HG03432 (cell line): ENCODE measurements around the gene KIAA2012.
"Not testable (repeated sequence)": the region's sequence is repeated elsewhere in the genome, so short reads cannot be mapped to it uniquely, and the experiment has no call there.

ENCODE experiments used
- ATAC-seq: cut with Tn5 transposase; IDR thresholded peaks from one replicate; pipeline ENCODE4 v1.9.1; 2021; ENCODE audit warnings: mild to moderate bottlenecking, moderate library complexity; ENCODE audit not compliant: unreplicated experiment

Gene KIAA2012

GRCh38 chr2:202114291-202114690 is 41.2 kb downstream of the KIAA2012 start:
- no peak for ATAC-seq

DNA sequence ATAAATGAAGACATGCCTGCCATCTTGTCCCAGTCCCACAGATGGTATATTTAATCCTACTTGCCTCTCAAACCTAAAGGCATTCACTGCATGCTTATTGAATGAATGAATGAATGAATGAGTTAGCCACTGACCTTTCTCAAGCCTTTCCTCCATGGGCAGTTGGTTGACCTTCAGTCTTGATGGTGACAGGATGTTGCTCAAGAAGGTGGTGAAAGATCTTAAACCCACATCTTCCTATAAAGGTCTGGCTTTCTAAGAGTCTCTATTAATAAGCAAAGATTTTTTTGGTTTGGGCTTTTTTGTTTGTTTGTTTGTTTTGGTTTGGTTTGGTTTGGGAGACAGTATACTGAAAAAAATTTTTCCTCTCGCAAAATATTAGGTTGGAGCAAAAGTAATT is 41.7 kb downstream of the KIAA2012 start:
- ATAC-seq: no peak

DNA sequence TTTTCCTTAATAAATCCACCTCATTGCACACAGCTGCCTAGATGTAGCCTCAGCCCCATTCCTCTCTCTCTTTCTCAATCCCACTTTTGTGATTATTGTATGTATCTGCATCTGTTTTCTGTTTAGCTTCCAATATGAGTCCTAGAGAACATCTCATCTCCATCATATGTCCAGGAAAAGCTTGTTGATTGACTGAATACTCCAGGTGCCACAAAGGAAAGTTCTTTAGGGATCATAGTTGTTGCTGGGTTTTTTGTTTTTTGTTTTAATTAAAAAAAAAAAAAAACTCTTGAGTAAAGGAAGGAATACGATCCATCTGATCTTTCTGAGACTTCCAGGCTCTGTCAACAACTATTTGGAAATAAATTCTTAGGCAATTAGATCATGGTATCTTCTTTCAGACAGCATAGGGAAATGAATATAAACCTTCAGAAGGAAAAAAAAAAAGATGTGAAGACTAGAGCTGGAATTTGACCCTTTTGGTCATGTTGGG is 42.5 kb downstream of the KIAA2012 start:
- ATAC-seq: no peak

GRCh38 chr2:202116691-202117090 is 43.6 kb downstream of the KIAA2012 start:
- ATAC-seq: no peak

- ATAC-seq: no peak
Measured at GRCh38 chr2:202118168-202118567, 45.1 kb downstream of the KIAA2012 start.

GRCh38 chr2:202120828-202121227 is 47.8 kb downstream of the KIAA2012 start:
- no peak for ATAC-seq

- no peak for ATAC-seq
Measured at GRCh38 chr2:202121532-202122162, 48.6 kb downstream of the KIAA2012 start.

DNA sequence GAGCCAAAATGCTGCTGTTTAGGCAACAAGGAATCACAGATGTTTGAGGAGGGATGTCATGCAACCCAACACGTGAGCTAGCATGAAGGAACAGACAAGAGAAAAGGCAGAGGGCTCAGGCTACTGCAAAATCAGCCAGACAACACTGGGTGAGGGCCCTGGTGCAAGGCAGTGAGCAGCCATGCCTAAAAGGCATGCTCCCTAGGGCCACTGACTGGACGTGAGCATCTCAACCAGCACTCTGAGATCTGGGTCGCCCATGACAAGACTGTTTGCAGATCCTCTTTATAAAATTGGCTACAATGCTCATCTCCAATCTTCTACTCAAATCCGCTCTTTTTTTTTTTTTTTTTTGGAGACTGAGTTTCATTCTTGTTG is 49.1 kb downstream of the KIAA2012 start:
- no peak for ATAC-seq

DNA sequence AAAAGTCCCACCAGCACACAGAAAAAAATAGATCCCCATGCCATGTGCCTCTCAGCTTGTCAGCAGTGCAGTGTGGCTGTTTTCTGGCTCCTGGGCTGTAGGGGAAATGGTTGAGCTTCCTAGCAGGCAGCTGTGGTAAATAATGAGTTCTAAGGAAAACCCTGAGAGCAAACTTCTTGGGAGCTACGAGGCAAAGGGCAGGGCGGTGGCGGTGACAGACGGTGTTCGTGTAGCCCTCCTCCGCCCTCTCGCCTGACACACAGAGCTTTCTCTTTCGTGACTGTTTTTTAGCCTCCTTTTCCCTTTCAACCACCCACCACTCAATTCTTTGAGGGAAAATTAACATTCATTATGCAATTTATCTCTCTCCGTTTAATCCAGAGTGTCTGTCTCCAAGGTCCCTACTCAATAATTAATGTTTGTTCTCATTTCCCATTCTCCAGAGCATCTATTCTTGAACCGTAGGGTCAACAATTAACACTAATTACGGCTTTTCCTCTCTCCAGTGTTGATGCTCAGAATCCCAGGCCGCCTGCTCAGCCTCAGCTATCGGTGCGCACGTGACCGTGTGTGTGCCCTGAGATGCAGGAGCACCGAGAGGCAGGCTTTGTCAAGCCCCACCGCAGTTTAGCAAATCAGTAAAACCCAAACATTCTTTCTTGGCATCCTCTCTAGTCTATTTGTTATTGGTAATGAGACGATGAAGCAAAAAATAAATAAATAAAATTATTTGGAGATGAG is 50.1 kb downstream of the KIAA2012 start:
- no peak for ATAC-seq

GRCh38 chr2:202124286-202124685 is 51.2 kb downstream of the KIAA2012 start:
- no peak for ATAC-seq

DNA sequence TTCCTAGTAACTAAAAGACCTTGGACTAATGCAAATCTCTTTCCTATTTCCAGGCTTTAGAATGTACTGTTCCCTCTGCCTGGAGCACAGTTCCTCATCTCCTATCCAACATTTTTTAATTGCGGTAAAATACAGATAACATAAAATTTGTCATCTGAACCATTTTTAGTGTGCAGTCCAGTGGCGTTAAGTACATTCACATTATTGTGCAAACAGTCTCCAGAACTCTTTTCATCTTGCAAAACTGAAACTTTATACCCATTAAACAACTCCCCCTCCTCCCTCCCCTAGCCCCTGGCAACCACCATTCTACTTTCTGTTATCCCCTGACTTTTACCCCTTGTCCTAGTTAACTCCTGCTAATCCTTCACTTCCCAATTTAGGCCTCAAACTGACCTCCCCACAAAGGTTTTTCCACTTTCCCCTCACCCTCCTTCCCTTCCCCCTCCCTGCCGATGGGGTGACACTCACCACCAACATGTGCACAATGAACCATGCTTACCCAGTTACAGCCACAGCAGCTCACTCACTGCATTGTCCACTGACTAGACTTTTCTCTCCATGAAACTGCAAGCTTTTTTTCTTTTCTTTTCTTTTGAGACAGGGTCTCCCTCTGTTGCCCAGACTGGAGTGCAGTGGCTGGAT is 54.8 kb downstream of the KIAA2012 start:
- no peak for ATAC-seq

DNA sequence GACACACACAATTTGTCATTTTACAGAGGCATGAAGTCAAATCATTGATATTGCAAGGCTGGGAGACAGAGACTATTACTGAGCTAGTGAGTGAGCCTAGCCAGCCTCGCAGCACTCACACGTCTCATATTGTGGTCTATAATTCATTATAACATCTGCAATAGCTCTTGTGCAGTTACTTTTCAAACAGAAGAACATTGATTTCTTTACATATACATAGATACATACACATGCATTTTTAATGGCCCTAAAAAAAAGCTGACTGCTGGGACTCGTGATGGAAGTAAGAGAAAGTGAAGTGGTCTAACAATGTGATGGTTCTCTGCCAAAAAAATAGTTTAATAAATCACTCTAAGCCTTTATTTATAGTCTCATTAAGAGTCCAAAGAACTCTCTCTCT is 56.8 kb downstream of the KIAA2012 start:
- ATAC-seq: no peak

DNA sequence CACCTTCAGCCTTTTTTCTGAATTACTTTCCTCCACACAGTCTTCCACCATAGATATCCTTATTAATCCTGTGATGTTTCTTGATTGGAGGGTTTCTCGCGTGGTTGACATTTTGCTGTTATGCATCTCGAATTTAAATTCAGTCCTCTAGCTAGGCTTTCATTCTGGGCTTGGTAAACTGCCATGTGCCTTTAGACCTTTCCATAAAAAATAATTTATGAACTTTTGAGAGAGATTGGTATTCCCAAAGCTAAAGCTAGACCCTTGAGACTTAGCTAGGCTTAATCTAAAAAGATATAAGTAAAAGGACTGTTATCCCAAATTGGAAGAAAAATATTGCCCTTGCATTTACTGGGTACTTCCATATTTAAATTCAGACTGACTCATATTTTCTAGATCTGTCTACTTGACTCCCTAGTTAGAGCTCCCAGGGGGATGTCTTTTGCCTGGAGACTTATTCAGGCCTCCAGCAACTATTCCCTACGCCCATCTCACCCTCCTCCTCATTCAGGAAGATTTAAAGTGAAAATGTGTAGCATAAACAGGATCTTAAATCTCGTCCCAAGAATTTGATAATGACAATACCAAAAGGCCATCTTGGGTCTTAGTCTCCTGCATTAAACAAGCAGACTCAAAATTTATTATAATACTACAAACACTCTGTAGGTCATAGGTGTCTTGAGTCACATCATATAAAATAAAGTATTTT is 60.3 kb downstream of the KIAA2012 start:
- ATAC-seq: no peak

DNA sequence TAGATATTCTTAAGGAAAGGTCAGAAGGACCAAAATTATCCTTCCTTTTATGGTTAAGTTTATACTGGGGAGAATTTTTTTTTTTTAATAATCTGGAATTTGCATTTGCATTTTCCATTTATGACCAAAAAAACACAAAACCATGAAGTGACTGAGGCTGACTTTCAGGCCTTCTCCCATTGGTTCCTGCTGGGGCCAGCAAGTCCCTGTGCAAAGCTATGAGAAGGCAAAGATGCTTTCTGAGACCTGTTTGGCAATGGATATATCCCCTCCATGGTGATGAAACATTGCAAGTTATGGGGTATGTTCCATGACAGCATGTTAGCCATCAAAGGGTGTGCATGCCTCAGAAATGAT is 60.8 kb downstream of the KIAA2012 start:
- ATAC-seq: no peak

GRCh38 chr2:202135091-202135874 is 62.2 kb downstream of the KIAA2012 start:
- no peak for ATAC-seq

DNA sequence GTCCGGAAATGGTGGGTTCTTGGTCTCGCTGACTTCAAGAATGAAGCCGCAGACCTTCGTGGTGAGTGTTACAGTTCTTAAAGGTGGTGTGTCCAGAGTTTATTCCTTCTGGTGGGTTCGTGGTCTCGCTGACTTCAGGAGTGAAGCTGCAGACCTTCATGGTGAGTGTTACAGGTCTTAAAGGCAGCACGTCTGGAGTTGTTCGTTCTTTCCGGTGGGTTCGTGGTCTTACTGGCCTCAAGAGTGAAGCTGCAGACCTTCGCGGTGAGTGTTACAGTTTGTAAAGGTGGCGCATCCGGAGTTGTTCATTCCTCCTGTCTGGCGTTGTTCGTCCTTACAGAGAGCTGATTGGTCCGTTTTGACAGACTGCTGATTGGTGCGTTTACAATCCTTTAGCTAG is 63.0 kb downstream of the KIAA2012 start:
- ATAC-seq: not testable (repeated sequence)

GRCh38 chr2:202136526-202136925 is 63.5 kb downstream of the KIAA2012 start:
- ATAC-seq: no peak

DNA sequence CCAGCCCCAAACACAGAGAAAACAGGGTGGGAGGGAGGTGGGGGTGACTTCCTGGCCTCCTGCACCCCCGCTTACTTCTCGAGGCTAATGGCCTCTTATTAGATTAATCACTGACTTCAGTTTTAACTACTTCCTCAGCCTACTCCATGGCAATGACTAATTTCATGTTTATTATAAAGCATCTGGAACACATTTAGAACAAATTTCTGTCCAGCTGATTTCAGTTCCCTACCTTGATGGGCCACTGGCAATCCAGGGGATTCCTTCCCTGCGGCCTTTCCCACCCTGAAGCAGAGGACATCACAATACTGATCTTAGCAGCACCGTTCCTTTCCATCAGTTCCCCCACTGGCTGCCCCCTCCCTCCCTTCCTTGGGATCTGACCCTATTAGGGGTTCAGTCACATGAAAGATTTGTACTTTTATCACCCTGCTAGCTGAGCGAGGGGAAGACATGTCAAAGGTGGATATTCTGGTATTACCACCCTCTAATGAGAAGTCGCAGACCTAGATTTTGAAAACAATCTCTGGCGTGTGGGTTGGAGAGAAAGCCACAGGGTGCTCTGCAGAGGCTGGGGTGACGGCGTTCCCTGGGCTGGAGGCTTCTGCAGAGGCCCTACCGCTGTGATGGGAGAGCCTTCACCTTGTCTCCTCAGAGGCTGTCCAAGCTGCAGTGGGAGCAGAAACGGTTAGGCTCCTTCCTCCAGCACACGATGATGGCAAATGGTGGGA is 67.6 kb downstream of the KIAA2012 start:
- no peak for ATAC-seq

- no peak for ATAC-seq
Measured at GRCh38 chr2:202141329-202141947, 68.4 kb downstream of the KIAA2012 start.

GRCh38 chr2:202142540-202142939 is 69.5 kb downstream of the KIAA2012 start:
- no peak for ATAC-seq
